DMS 273 treated with DMSO at 0.1 percent for 48 hours (cell line): ENCODE measurements around the gene F8.
"Not testable (repeated sequence)": the region's sequence is repeated elsewhere in the genome, so short reads cannot be mapped to it uniquely, and the experiment has no call there.

Experiments
- DNase-seq: peaks from one replicate; lab custom pipeline; 2025; lab: John Stamatoyannopoulos, UW

F8 gene

DNA sequence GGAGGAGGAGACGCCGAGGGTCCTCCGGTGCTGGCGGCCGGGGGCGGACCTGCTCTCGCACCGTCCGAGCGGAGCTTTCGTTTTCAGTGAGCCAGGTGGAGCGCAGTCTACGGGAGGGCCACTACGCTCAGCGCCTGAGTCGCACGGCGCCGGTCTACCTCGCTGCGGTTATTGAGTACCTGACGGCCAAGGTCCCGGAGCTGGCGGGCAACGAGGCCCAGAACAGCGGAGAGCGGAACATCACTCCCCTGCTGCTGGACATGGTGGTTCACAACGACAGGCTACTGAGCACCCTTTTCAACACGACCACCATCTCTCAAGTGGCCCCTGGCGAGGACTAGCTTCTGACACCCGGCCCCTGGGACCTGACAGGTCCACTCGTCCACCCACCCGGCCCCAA is 137.5 kb downstream of the F8 start:
- not testable (repeated sequence) for DNase-seq

DNA sequence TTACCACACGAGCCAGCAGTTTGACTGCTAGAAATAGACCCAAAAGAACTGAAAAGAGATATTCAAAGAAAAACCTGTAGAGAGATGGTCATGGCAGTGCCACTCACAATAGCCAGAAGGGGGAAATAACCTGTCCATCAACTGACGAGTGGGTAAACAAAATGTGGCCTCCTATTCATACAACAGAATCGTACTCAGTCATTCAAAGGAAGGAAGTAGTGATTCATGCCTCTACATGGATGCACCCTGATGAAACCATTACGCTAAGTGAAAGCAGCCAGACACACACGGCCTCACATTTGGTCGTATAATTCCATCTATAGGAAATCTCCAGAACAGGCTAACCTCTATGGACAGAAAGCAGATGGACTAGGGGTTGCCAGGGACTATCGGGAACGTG is 138.5 kb downstream of the F8 start:
- not testable (repeated sequence) for DNase-seq

DNA sequence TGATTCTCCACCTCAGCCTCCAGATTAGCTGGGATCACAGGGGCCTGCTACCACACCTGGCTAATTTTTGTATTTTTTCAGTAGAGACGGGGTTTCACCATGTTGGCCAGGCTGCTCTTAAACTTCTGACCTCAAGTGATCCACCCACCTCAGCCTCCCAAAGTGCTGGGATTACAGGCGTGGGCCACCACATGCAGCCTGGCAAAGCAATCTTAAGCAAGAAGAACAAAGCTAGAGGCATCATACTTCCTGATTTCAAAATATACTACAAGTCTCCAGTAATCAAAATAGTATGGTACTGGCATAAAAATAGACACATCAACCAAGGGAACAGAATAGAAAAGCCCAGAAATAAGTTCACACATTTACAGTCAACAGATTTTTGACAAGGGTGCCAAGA is 149.2 kb downstream of the F8 start:
- DNase-seq = no peak

DNA sequence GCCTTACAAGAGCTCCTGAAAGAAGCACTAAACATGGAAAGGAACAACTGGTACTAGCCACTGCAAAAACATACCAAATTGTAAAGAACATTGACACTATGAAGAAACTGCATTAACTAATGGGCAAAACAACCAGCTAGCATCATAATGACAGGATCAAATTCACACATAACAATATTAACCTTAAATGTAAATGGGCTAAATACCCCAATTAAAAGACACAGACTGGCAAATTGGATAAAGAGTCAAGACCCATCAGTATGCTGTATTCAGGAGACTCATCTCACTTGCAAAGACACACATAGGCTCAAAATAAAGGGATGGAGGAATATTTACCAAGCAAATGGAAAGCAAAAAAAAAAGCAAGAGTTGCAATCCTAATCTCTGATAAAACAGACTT is 154.0 kb downstream of the F8 start:
- not testable (repeated sequence) for DNase-seq

DNA sequence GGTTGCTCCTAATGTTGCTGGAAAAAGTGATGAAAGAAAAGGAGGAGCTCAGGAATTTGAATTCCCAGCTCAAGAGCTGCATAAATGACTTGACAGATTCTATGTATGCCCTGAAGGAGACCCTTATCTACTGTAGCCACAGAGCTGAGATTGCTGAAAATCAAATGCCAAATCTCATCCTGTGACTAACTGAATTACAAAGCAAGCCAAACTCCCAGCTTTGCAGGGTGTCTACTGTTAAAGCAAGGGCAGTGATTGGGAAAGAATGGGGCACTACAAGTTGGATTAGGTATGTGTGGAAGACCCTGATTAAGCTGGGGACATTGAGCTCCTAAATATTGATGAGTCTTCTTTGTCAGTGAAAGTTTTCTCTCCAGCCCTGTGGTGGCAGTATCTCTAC is 167.3 kb downstream of the F8 start:
- no peak for DNase-seq

DNA sequence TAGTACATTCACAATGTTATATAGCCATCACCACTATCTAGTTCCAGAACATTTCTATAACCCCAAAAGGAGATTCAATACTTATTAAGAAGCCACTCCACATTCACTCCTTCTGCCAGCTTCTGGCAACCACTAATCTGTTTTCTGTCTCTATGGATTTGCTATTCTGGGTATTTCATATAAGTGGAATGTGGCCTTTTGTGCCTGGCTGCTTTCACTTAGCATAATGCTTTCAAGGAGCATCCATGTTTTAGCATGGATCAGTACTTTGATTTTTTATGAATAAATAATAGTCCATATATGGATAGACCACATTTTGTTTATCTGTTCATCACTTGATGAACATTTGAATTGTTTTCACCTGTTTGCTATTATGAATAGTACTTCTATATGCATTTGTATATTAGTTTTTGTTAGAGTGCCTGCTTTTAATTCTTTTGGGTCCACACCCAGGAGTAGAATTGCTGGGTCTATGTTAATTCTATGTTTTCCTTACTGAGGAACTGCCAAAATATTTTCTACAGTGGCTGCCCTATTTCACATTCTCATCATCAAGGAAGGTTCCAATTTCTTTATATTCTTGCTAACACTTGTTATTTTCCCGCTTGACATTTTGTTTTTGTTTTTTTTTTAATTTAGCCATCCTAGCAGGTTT is 171.4 kb downstream of the F8 start:
- DNase-seq = no peak

DNA sequence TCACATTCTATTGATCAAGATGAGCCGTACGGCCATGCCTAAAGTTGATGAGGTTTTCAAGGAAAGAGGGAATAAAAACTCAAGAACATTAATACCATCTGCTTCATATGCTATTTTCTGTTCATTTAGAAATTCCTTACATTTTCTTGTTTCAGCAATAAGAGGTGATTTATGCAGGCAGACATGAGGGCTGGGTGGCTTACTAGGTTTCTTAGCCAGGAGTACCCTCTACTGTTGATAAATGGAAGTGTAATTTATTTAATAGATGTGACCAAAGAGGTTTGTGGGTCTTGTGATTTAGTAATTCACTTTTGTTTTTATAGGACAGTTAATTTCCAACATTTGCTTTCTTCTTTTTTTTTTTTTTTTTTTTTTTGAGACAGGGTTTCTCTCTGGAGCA is 181.7 kb downstream of the F8 start:
- DNase-seq = peak; percentile 37

DNA sequence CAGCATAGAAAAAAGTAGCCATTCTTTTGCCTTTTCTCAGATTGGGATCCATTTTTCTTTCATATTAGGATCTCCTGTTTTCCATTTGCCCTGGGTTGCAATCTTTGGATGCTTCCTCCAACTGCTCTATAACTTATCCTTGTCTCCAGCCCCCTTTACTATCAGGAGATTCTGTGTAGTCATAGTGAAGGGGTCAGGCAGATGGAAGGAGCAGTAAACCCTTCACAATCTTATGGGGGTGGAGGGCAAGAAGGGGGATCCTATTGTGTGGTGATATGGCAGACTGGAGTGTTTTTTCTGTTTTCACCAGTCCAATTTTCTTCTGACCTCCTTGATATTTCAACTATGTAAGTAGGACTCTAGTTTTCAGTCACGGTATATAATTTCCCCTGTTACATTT is 186.4 kb downstream of the F8 start:
- DNase-seq = no peak

DNA sequence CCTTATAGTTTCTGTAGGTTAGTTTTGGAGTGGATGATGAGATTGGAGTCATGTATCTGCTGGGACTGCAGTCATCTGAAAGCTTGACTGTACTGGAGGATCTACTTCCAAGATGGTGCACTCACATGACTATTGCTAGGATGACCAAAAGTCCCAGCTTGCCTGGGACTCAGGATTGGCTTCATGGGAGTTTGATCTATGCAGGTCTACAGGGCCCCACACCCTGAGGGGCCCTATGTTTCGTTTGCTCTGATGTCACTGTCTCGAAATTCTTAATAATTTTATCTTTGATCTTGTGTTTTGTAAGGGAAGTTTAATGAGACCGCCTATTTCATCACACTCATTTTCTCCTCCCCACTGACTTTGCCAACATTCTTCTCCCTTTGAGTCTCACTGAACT is 188.0 kb downstream of the F8 start, which contains the start of gene SMIM9:
SMIM9 (minus strand) TSS at position 101 of the 400 bp plus-strand sequence. CDS start 3,806 bp downstream, outside the sequence.
- DNase-seq = no peak

DNA sequence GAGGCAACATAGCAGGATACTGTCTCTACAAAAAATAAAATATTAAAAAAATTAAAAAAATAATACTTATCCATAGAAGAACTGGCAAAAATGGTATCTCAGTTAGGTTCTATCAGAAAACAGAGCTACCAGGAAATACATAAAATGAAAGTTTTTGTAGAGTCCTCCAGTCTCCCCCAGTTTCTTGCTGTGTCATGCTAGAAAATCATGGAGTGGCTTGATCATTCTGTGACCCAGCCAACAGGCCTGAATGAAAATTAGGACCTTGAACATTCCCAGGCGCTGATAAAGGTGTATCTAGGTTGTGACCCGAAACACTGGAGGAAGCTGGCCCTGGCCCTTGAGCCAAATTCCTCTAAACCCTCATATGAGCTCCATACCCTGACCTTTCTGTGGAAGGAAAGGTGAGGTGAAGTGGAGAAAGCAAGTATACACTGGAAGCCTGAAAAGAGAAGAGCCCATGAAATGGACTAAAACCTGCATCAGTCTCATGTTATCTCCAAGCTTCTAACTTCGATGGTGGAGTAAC is 188.7 kb downstream of the F8 start:
- no peak for DNase-seq

DNA sequence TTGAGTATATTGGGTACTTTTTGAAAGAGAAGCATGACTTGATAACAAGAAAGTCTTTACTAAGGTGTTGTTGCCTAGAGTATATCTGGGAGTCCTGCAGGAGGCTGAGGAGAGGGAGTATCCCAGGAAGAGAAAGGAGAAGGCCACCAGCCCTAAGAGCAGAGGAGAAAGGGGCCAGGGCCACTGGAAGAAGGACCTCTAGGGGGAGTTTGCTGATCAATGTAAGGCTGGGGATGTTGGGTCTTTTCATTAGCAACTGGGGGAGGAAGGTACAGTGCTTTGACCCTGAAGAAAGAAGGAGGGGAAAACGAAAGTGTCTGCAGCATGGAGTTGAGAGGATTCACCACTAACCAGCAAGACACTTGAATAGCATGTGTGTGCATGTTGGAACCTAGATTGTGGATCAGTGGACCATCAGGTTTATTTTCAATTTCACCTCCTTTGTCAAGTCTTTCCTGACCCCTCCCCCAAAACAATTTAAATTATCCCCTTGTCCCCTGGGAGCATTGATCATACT is 192.5 kb downstream of the F8 start:
- DNase-seq = no peak

DNA sequence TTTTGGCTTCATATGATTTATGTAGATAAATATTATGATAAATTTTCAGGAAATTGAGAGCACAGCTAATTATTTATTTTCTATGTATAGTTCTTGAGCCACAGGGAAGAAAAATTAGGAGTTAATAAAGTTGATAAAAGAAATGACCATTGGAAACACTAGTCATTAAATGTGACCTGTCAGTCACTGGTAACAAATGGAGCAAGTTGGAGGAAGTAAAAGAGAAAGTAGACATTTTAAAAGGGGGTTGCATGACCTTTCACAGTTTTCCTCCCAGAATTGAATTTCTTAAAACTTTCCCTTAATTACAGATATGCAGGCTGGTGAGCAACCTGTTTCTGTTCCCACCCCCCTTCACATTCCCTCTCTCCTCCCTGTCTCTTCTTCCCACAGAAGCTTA is 193.4 kb downstream of the F8 start:
- DNase-seq = no peak

DNA sequence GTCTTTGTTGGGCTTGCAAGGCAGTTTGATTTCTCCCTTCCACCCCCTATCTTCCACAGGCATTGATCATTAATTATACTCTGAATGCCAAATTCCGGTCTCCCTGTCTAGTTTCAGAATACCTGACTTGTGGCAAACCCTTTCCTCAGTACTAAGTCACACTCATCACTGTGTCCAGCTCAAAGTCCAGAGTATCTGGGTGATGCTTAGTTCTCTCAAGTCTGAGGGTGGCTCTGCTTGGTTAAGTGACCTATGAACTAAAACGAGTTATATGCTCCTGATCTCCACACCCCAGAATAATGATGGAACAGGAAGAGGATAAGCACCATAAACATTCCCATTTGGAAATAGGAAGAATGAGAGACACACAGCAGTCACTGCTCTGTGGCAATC is 194.5 kb downstream of the F8 start:
- DNase-seq = no peak

DNA sequence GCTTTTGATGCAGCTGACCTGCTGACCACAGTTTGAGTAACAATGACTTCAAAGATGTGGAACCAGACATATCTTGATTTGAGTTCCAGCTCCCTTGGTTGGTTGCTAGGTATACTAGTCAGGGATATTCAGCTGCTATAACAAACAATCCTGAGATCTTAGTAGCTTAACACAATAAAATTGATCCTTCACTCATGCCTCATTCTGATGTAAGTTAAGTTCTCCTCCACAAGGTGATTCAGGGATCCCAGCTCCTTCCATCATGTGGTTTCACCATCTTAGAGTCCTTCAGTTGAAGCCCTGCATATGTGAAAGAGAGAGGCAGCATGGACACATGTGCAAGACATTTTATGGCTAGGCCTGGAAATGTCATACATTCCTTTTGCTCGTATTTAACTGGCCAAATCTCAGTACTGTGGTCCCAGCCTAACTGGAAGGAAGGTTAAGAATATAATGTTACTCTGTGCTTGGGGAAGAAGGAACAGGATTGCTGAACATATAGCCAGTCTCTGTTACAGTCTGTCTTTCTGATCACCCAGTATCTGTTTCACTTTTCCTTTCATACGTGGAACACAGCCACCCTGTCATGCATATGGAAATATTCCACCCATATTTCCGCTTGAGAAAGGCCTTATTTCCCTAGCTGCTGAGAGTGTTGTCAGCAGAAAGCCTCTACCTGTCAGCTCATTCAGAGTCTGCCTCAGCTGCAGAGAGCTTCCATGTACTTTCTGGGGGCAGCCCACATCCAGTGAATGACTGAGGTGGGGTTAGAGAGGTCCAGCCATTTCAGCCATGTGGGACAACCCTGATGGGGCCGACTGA is 195.1 kb downstream of the F8 start:
- DNase-seq = no peak

DNA sequence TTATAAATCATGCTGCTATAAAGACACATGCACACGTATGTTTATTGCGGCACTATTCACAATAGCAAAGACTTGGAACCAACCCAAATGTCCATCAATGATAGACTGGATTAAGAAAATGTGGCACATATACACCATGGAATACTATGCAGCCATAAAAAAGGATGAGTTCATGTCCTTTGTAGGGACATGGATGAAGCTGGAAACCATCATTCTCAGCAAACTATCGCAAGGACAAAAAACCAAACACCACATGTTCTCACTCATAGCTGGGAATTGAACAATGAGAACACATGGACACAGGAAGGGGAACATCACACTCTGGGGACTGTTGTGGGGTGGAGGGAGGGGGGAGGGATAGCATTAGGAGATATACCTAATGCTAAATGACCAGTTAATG is 196.9 kb downstream of the F8 start:
- DNase-seq = not testable (repeated sequence)

DNA sequence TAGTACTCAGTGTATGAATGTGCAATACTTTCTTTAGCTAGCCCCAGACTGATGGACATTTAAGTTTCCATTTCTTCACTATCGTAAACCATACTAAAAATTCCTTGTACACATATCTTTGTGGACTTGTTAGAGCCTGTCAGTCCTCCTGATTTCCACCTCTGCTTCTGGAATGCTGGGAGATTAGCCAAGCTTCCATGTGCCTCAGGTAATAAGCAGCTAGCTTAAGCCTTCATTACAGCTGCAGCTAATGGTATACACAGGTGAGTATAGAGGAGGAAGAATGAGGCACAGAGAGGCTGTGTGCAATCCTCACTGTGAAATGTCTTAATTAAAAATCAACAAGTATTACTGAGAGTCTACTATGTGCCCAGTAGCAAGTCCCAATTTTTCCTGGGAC is 197.9 kb downstream of the F8 start:
- DNase-seq = no peak

DNA sequence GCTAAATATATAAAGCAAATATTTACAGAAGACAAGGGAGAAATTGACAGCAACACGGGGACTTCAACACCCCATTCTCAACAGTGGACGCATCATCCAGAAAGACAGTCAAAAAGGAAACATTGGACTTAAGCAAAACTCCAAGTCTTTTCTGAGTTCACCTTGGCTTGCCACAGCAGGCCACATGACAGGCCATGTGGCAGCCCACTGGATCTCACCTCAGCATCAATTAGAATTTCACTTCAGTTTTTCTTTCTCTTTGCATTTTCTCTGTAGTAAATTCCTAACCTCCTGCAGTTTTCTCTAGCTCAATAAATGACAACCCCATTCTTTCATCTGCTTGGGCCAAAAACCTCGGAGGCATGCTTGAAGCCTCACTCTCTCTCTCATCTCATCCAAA is 200.5 kb downstream of the F8 start:
- DNase-seq = no peak

DNA sequence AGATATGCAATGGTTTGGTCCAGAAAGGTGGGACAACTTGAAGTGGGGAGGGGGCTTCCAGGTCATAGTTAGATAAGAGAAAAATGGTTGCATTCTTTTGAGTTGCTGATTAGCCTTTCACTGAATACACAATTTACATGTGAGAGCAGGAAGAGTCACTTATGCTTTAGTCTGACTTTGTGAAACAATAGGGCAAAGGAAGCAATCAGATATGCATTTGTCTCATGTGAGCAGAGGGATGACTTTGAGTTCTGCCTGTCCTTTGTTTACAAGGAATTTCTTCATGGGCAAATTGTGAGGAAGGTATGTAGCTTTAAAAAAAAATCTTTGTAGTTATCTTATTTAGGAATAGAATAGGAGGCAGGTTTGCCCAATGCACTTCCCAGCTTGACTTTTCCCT is 201.0 kb downstream of the F8 start:
- no peak for DNase-seq

DNA sequence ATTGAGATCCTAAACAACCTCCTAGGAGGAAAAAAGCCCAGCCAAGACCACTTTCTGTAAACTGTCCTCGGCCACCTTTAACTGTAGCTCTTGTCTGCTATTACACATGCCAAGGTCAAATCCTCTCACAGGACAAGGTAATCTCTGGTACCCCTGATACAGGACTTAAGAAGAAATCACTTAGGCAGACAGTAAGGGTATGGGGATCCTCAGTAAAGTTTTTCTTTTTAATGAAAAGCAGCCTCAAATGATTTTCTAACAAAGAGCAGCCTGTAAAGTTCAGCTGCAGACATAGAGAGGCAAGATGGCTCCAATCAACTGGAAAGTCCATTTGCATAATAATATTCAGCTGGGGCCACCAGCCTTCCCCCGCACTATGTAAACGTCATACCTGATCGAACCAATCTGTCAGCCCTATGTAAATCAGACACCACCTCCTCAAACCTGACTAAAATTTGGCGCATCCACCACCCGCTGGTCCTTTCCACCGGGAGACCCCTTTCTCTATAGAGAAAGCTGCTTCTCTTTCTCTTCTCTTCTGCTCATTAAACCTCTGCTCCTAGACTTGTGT is 202.7 kb downstream of the F8 start:
- no peak for DNase-seq

DNA sequence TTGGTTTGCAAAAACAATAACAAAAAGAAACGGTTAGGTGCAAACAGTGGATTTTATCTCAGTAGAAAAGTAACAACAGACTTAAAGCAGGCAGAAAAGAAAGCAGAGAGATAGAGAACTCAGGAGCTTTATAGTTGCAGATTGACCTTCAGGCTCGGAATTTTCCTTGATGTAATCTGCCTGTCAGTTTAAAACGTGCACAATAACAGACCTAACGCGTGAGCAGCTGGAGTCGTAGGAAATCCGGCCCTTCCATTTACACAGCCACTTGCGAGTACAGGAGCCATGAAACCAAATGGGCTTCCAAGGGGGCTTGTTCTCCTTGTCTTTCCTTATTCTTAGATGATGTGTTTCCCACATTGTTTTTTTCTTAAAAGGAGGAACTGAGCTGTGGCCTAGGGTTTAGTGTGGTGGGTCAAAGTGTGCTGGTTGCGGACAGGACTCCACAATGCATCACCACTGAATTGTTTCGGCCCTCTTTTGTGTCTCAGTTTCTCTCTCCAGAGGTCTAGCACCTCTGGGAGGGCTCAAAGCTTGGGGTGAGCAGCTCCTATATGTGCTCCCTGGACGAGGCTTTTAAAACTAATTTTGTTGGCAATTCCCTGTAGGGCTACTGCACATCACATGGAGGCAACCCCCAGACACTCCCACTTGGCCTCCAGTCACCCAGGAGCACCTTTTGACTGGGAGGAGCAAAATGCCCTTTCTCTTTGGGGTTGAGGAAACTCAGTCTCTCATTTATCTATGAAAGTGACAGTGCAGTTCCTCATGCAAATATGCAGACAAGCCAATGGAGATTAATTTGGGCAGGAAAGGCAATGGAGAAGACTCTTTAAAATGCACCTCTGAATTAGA is 203.4 kb downstream of the F8 start:
- DNase-seq = no peak

DNA sequence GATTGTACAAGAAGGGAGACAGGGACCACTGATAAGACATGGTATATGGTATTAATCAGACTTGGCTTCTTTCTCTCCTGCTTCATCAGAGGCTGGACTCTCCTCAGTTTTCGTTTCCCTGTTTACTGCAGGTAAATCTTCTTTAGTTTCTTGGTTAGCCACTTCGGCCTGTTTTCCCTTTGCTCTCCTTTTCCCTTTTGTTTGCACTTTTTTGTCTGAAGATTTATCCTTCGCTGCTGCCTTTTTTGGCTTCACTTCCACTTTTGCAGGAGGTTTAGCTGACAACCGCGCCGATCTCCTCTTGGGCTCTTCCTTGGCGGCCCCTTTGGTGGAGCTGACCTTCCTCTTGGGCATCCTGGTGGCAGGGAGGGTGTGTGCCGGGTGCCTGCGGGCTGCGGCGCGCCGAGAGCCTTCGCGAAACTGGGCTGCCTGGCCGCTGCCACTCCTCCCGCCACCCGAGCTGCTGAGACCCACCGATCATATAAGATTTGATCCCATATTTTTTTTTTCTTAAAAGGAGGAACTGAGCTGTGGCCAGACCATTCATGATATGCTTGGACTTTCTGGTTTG is 205.4 kb downstream of the F8 start:
- not testable (repeated sequence) for DNase-seq
